Measurements from ENCODE around the gene COG3. TPM values are rescaled to one million over a fixed set of nuclear protein-coding genes. Genes with fewer than 3 reads are reported as not detected.

The COG3 gene
- total RNA-seq, 2 experiments from 2014 or later = 22.3 to 28.9 TPM

GRCh38 chr13:45448965-45449559 lies 15.7 kb upstream of the COG3 start:
- Histone ChIP-seq H3K4me3 (ENCODE audit: low read depth, low read length, poor library complexity, severe bottlenecking) (no peak overlapping the region), H3K4me1 (ENCODE audit: insufficient read depth, low read length, poor library complexity, severe bottlenecking) (no peaks in the 10 kb centered on the region), H2AFZ (ENCODE audit: low read length) (no peak overlapping the region), H3K27ac (ENCODE audit: low read depth, low read length, poor library complexity, severe bottlenecking) (no peak overlapping the region), H3K9me2 (ENCODE audit: insufficient read depth, low read length) (no peaks in the 10 kb centered on the region), H3K9me3 (ENCODE audit: low read length) (no peaks in the 10 kb centered on the region), H3K36me3 (ENCODE audit: insufficient read depth, low read length) (no peaks in the 10 kb centered on the region), H3K4me2 (ENCODE audit: low read length) (no peak overlapping the region), H4K20me1 (ENCODE audit: insufficient read depth, low read length) (no peaks in the 10 kb centered on the region), H3K79me2 (ENCODE audit: insufficient read depth, low read depth, low read length) (no peaks in the 10 kb centered on the region)
- DNase-seq (ENCODE audit: low spot score) = no peak
- TF ChIP-seq, protein P1, sequence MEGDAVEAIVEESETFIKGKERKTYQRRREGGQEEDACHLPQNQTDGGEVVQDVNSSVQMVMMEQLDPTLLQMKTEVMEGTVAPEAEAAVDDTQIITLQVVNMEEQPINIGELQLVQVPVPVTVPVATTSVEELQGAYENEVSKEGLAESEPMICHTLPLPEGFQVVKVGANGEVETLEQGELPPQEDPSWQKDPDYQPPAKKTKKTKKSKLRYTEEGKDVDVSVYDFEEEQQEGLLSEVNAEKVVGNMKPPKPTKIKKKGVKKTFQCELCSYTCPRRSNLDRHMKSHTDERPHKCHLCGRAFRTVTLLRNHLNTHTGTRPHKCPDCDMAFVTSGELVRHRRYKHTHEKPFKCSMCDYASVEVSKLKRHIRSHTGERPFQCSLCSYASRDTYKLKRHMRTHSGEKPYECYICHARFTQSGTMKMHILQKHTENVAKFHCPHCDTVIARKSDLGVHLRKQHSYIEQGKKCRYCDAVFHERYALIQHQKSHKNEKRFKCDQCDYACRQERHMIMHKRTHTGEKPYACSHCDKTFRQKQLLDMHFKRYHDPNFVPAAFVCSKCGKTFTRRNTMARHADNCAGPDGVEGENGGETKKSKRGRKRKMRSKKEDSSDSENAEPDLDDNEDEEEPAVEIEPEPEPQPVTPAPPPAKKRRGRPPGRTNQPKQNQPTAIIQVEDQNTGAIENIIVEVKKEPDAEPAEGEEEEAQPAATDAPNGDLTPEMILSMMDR (conservative IDR thresholded peaks at IDR 0.05; ENCODE audit: low read length) = no peak
- no peak for TF ChIP-seq EZH2phosphoT487 (IDR thresholded peaks at IDR 0.05; ENCODE audit: borderline replicate concordance, low read depth, low read length)
- intact Hi-C loops (cut with micrococcal nuclease; ENCODE audit: unreplicated experiment) = no loop called here
- CTCF ChIA-PET (ENCODE audit: unreplicated experiment) = no interaction called here
- POLR2A ChIA-PET = interaction anchor here (1.0 kb wide), 1 partner anchor 20 kb away, joined by 3 read pairs; no protein-coding TSS in a partner anchor
- no TSS peak for BruUV-seq (replicated peaks)

DNA sequence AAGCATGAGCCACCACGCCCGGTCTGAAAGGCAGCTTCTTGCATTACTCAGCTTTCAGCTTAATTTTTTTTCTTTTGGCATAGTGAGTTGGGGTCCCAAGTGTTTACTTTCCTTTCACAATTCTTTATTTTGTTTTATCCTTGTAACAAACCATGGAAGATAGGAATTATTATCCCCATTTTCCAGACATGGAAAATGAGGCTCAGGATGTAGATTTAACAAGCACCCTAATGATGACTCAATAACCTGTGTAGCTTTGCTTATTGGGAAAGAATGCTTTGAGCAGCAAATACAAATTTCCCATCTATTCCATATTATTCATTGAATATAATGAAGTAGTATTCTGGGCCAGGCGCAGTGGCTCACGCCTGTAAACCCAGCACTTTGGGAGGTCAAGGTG lies 13.5 kb upstream of the COG3 start:
- Histone ChIP-seq H3K9me3 (ENCODE audit: low read length) (peaks cover 1% of the 10 kb centered on the region; the same call in 1 of the 2 replicates), H2AFZ (ENCODE audit: low read length) (no peak overlapping the region), H3K4me2 (ENCODE audit: low read length) (no peak overlapping the region), H3K27ac (ENCODE audit: low read depth, low read length, poor library complexity, severe bottlenecking) (no peak overlapping the region), H3K9me2 (ENCODE audit: insufficient read depth, low read length) (no peaks in the 10 kb centered on the region), H4K20me1 (ENCODE audit: insufficient read depth, low read length) (no peaks in the 10 kb centered on the region), H3K4me3 (ENCODE audit: low read depth, low read length, poor library complexity, severe bottlenecking) (no peak overlapping the region), H3K36me3 (ENCODE audit: insufficient read depth, low read length) (no peaks in the 10 kb centered on the region), H3K79me2 (ENCODE audit: insufficient read depth, low read depth, low read length) (no peaks in the 10 kb centered on the region), H3K4me1 (ENCODE audit: insufficient read depth, low read length, poor library complexity, severe bottlenecking) (no peaks in the 10 kb centered on the region)
- ChIA-PET CTCF (ENCODE audit: unreplicated experiment) (no interaction called here), POLR2A (interaction anchor here (0.6 to 1.4 kb wide), 4 partner anchors 10 to 101 kb away, joined by 3 to 5 read pairs (median 3); no protein-coding TSS in a partner anchor)
- no TSS peak for BruUV-seq (replicated peaks)
- no peak for TF ChIP-seq EZH2phosphoT487 (IDR thresholded peaks at IDR 0.05; ENCODE audit: borderline replicate concordance, low read depth, low read length)
- TF ChIP-seq, protein P1 (conservative IDR thresholded peaks at IDR 0.05; ENCODE audit: low read length) = no peak
- DNase-seq (ENCODE audit: low spot score) = no peak
- intact Hi-C loops (cut with micrococcal nuclease; ENCODE audit: unreplicated experiment) = no loop called here

DNA sequence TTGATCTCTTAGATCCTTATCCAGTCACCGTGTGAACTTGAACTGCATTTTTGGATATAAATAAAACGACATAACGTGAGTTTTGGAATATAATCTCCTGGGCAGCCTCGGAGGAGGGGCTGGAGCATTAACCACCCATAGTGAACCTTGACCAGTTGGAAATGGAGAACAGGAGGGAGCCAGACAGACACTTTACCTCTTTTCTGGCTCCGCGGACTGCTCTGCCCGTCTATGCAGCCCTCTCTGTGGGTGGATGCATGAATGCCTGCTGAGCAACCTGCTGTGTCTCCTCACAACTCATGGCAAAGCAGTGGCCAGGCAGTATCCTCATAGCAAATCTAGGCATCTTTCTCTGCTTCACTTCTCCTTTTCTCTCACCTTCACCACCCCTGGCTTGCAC lies 10.5 kb upstream of the COG3 start:
- TF ChIP-seq EZH2phosphoT487 (IDR thresholded peaks at IDR 0.05; ENCODE audit: borderline replicate concordance, low read depth, low read length) = no peak
- TF ChIP-seq, protein P1 (conservative IDR thresholded peaks at IDR 0.05; ENCODE audit: low read length) = no peak
- Histone ChIP-seq H3K79me2 (ENCODE audit: insufficient read depth, low read depth, low read length) (no peaks in the 10 kb centered on the region), H3K9me3 (ENCODE audit: low read length) (peaks cover 9% of the 10 kb centered on the region; the same call in 1 of the 2 replicates), H3K4me1 (ENCODE audit: insufficient read depth, low read length, poor library complexity, severe bottlenecking) (no peaks in the 10 kb centered on the region), H3K36me3 (ENCODE audit: insufficient read depth, low read length) (no peaks in the 10 kb centered on the region), H2AFZ (ENCODE audit: low read length) (no peak overlapping the region), H3K9me2 (ENCODE audit: insufficient read depth, low read length) (no peaks in the 10 kb centered on the region), H4K20me1 (ENCODE audit: insufficient read depth, low read length) (no peaks in the 10 kb centered on the region), H3K27ac (ENCODE audit: low read depth, low read length, poor library complexity, severe bottlenecking) (no peak overlapping the region), H3K4me2 (ENCODE audit: low read length) (no peak overlapping the region), H3K4me3 (ENCODE audit: low read depth, low read length, poor library complexity, severe bottlenecking) (no peak overlapping the region)
- CTCF ChIA-PET (ENCODE audit: unreplicated experiment) = no interaction called here
- DNase-seq (ENCODE audit: low spot score) = no peak
- intact Hi-C loops (cut with micrococcal nuclease; ENCODE audit: unreplicated experiment) = no loop called here
- POLR2A ChIA-PET = no interaction called here
- no TSS peak for BruUV-seq (replicated peaks)
